Activated CD8-positive, alpha-beta memory T cell treated with anti-CD3 and anti-CD28 coated beads for 1 hour (primary cell): ENCODE results near the gene TOR1AIP2.
"Not testable (repeated sequence)": the region's sequence is repeated elsewhere in the genome, so short reads cannot be mapped to it uniquely, and the experiment has no call there.

Source experiments
- DNase-seq, 2 donors: peaks; one replicate each; pipeline ENCODE4 v3.0.0-alpha.2; 2020; ENCODE audit warnings: low read depth in 1 of 2; ENCODE audit errors: extremely low read depth in 1 of 2

Gene TOR1AIP2

GRCh38 chr1:179876300-179876715, 1.3 kb downstream of the TOR1AIP2 start:
- no peak for DNase-seq

DNA sequence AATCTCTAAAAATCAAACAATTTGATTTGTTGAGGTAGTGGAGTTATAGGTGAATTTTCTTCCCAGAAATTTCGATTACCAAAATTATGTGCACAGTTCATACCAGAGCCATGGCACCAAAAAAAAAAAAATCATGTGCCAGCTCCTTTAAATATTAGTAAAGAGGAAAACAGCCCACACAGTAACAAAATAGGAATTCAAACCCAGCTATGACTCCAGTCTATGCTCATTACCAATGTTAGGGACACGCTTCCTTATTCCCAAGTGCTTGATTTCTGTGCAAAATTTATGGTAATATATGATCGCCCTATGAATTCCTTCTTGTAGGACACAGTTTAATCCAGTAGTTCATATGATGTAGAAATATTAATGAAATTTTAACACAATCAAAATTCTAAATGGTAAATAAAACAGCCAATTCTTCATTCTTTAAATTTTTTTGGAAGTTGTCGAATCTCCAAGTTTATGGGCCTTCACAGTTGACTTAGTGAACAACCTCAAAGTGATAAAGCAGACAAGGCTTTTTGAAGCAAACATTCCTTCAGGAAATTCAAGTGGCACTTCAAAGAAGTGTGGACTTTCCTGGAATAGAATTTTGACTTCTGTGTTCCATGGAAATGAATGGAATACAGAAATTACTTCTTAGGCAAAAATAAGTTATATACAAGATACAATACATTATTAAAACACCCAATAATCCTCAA, 1.9 kb downstream of the TOR1AIP2 start:
- DNase-seq = no peak

GRCh38 chr1:179873438-179873851, 4.2 kb downstream of the TOR1AIP2 start:
- no peak for DNase-seq

- DNase-seq = no peak
Observed at GRCh38 chr1:179872558-179872957, 5.0 kb downstream of the TOR1AIP2 start.

DNA sequence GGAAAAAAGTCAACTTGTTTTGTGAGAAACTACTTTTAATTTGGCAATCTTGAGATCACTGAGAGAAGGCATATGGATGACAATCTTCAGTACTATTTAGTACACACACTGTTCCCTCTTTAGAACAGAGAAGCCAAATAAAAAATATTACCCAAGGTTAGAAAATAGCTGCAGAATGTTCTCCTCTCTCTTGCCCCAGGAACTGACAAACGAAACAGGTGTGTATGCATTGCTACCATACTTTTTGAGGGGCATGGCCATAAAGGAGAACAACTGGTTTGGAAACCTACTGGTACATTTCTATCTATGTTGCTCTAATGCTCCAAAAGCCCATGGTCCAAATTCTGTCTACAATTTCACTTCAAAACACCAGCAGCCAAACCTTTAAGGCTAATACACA, 5.7 kb downstream of the TOR1AIP2 start:
- DNase-seq = no peak

GRCh38 chr1:179870870-179871269, 6.7 kb downstream of the TOR1AIP2 start:
- no peak for DNase-seq

- DNase-seq = peak in 1 of 2 donors; percentile 26
Observed at GRCh38 chr1:179867493-179868330, 9.9 kb downstream of the TOR1AIP2 start.

- no peak for DNase-seq
Observed at GRCh38 chr1:179866616-179867015, 11.0 kb downstream of the TOR1AIP2 start.

DNA sequence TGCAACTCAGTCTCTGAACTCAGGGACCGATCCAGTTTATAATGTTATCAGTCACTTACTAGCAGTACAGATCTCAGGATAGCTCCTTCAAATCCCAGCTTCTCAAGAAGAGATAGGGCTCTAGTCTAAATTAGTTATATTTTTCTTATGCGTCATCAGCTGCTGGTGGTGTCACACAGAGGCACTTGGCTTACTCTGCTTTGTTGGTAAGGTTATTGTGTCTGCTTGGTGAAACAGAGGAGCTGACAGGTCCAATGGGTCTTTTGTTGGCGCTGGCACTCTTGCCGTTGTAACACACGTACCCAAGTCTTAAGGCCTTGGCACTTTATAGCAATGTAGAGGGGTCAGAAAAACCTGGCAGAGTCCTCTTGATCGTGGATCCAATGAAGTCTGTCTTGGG, 12.2 kb downstream of the TOR1AIP2 start:
- DNase-seq = no peak

- DNase-seq = no peak
Observed at GRCh38 chr1:179860652-179861051, 17.0 kb downstream of the TOR1AIP2 start.

DNA sequence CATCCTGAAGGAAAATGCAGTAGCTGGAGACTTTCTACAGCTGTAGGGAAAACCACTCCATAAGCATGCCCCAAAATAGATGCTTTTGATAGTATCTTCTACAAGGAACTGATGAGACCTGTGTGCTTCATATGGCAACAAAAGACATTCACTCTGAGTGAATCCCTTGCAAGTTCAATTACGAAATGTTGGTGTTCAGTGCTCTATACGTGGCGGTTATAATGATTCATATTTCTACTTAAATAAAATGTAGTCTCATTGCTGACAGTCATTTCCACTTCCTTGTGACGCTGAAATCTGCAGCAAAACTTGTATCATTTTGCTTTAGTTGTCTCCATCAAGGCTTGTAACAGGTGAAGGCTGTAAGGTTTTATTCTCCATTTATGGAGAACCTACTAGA, 20.6 kb downstream of the TOR1AIP2 start:
- DNase-seq = no peak

DNA sequence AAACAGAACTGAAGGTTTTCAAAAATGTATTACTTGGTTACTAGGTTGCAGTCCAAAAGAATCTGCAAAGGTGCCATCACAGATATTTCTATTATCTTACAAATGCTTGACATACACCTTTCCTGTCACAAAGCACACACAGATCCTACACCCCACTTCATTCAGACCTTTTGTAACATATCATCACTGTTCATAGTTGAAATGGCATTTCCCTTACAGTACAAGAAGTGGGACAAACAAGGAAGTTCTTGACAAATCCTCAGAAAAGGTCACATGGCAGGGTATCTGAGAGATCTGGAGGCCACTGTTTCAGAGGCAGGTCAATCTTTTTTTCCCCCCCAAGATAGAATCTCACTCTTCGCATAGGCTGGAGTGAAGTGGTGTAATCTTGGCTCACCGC, 21.3 kb downstream of the TOR1AIP2 start:
- no peak for DNase-seq

DNA sequence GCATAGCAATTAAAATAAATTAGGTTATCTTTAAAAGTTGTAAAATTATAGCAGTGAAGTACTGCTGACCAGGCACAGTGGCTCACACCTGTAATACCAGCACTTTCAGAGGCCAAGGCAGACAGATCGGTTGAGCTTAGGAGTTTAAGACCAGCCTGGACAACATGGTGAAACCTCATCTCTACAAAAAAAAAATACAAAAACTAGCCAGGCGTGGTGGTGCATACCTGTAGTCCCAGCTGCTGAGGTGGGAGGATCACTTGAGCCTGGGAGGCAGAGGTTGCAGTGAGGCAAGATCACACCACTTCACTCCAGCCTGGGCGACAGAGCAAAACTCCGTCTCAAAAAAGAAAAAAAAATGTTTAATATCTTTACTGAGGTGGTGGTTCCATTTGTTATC, 21.8 kb downstream of the TOR1AIP2 start:
- DNase-seq = not testable (repeated sequence)

- no peak for DNase-seq
Observed at GRCh38 chr1:179853102-179853501, 24.5 kb downstream of the TOR1AIP2 start.

DNA sequence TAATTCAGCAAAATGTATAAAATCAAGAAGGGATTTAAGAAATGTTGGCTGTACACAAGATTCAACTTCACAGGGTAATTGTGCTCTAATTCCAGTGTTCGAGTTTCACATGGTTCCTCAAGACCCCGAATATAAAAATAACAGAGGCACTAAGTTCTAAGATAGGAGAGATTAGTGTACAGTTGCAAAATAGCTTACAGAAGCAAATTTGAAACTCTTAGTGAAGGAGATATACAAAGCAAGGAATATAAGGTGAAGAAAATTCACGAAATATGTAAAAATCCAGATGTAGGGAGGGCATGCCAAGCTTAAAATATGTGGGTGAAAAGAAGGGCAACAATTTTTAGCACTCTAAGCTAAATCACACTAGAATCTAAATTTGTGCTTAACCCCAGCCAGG, 29.4 kb downstream of the TOR1AIP2 start:
- DNase-seq = no peak

- no peak for DNase-seq
Observed at GRCh38 chr1:179840107-179840506, 37.5 kb downstream of the TOR1AIP2 start.

GRCh38 chr1:179836686-179837445, 40.7 kb downstream of the TOR1AIP2 start:
- not testable (repeated sequence) for DNase-seq

DNA sequence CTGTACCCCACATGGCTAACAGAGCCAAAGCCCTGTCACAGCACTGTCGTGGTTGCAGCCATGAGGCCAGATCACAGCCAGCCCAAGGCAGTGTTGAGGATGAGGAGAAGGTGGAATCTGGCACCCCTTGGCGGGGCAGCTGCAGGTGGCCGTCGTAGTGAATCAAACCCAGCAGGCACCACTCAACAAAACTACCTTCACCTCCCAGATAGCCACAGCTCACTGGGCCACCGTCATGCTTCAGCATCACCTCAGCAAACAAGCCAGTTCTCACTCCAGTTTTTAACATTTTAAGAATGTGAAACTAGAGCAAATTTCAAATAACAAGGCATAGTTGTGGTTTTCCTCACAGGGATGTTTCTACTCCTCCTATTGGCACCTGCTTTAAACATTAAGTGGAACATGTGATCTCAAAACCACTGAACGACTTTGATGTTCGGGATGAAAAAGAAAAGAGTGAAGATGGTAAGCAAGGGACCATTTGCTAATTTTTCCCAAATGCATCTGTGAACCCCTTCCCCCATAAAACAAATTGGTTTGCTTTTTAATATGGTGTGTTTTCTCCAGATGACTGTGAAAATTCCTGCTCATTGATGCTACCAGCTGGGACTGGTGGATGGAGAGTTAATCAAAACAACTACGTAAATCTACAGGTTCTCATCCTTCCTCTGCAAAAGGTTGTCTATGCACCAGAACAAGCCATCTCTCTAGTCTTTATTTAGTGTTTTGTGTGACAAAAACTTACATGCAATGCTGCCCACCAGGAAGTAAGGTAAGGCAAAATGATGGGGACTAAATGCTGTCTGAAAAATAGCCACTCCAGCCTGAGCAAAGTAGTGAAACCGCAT, 45.5 kb downstream of the TOR1AIP2 start:
- DNase-seq = no peak

DNA sequence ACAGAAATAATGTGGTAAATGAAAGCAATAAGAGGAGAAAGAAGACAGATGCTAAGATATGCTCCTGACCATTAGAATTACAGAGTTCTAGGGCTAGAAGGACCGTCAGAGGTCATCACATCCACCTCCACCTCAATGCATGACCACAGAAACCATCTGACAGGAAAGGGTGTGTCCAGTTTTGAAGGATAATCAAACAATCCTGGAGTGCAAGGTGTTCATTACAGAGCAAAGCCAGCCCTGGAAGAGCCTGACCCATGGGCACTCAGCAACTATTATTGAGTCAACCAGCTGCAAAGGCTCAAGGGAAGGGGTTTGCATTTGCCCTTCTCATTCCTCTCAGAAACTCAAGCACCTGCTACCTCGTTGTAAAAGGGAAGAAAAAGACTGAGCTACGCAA, 46.4 kb downstream of the TOR1AIP2 start:
- DNase-seq = no peak

GRCh38 chr1:179828554-179829110, 49.0 kb downstream of the TOR1AIP2 start:
- no peak for DNase-seq
